ENCODE data around the gene SERGEF.

DNA sequence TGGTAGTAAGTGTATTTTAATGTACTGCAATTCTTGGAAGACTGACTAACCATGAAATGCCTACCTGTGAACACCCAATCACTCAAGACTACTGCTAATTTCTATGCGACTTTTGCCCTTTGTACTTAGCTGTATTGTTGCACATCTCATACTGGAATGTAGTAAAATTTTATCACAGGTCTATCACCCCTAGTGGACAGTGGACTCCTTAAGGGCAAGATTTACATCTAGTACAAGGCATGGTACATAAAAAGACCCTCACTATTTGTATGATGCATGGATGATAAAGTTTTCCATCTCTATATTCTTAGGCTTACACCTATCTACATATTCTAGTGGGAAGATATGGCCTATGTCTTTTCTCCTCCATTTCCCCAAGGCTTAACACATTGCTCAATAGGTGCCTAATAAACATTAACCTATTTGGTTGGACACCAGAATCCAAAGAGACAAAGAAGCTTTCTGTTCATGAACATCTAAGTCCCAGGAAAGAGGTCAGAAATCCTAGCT, 26.1 kb downstream of the SERGEF start:
- TF ChIP-seq, protein P1, sequence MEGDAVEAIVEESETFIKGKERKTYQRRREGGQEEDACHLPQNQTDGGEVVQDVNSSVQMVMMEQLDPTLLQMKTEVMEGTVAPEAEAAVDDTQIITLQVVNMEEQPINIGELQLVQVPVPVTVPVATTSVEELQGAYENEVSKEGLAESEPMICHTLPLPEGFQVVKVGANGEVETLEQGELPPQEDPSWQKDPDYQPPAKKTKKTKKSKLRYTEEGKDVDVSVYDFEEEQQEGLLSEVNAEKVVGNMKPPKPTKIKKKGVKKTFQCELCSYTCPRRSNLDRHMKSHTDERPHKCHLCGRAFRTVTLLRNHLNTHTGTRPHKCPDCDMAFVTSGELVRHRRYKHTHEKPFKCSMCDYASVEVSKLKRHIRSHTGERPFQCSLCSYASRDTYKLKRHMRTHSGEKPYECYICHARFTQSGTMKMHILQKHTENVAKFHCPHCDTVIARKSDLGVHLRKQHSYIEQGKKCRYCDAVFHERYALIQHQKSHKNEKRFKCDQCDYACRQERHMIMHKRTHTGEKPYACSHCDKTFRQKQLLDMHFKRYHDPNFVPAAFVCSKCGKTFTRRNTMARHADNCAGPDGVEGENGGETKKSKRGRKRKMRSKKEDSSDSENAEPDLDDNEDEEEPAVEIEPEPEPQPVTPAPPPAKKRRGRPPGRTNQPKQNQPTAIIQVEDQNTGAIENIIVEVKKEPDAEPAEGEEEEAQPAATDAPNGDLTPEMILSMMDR (IDR thresholded peaks at IDR 0.05 in 8 of 11, conservative IDR thresholded peaks at IDR 0.05 in 3 of 11) = no peak
- TF ChIP-seq POLR2AphosphoS5 (IDR thresholded peaks at IDR 0.05) = no peak

Measured in spleen (tissue), 7 donors.